Stimulated activated CD8-positive, alpha-beta memory T cell treated with anti-CD3 and anti-CD28 coated beads, Interleukin-12 subunit alpha, Interleukin-12 subunit beta, amount 100 ng/mL, for 24 hours (primary cell): ENCODE measurements around the gene TULP1.
"Not testable (repeated sequence)": the region's sequence is repeated elsewhere in the genome, so short reads cannot be mapped to it uniquely, and the experiment has no call there.

Source experiments
- DNase-seq: peaks from one replicate; pipeline ENCODE4 v3.0.0-alpha.2; 2020; ENCODE audit errors: extremely low read depth

TULP1 gene

DNA sequence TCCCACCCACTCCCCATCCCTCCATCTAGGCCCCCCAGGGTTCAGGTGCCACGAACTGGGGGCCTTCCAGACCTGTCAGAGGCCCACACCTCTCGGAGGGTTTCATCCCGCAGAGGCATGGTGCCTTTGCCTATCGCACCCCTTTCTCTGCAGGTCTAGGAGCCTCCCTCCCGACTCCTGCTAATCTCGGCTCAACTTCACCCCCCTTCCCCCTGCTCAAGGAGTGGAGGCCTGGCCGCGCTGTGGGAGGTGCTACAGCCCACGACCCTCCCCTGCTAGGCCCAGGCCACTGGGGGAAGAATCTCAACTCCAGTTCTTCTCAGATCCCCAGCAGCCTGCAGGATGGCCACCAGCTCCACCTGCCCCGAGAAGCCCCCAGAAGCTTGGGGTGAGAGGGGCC lies at the start of gene TULP1:
TULP1 (minus strand) TSS at position 157 of the 400 bp plus-strand sequence; CDS start at position 119, 38 bp downstream.
- DNase-seq, result no peak

DNA sequence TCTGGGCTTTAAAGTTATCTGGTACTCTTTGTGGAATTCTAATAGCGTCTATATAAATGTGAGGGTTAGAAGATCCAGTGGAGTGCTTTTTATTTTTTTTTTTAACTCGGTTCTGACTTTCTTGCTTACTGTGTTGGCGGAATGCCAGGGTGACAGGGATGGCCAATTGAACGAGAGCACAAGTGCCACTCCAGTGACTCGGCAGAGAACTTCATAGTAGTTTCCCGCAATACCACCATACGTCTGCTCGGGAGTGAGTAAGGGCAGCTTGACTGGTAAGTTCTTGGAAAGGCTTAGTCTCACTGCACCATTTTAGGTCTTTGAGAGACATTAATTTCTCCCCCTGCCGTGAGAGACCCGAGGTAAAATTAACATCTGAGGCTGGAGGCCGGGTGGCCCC lies 49.4 kb upstream of the TULP1 start:
- no peak for DNase-seq

- DNase-seq, result no peak
Measured at GRCh38 chr6:35561113-35561512, 48.4 kb upstream of the TULP1 start.

DNA sequence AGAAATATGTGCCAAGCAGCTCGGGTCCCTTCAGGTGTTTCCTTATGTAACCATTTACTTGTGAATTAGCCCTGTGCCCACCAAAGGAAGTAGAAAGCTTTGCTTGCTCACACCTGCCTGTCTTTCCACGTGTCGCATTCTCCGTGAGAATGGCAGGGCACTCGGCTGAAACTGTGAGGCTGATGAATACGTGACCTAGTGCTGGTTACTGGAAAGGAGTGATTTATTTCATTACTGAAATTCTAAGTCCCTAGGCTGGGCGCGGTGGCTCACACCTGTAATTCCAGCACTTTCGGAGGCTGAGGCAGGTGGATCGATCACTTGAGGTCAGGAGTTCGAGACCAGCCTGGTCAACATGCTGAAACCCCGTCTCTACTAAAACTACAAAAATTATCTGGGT lies 45.9 kb upstream of the TULP1 start:
- no peak for DNase-seq

- no peak for DNase-seq
Measured at GRCh38 chr6:35557239-35557638, 44.5 kb upstream of the TULP1 start.

GRCh38 chr6:35554811-35555210 lies 42.1 kb upstream of the TULP1 start:
- no peak for DNase-seq

- DNase-seq, result no peak
Measured at GRCh38 chr6:35553315-35553714, 40.6 kb upstream of the TULP1 start.

GRCh38 chr6:35552285-35552917 lies 39.7 kb upstream of the TULP1 start:
- peak; percentile 9 for DNase-seq

DNA sequence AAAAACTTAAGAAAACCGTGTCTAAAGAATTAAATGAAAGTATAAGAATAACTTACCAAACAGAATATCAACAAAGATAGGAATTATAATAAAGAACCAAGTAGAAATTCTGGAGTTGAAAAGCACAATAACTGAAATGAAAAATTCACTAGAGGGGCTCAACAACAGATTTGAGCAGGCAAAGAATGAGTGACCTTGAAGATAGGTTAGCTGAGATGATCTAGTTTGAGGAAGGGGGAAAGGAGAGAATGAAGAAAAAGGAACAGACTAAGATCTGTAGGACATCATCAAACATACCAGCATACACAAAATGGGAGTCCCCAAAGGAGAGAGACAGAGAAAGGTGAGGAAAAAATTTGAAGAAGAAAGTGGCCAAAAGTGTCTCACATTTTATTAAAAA lies 37.7 kb upstream of the TULP1 start:
- no peak for DNase-seq

- DNase-seq, result no peak
Measured at GRCh38 chr6:35547676-35548075, 35.0 kb upstream of the TULP1 start.

GRCh38 chr6:35544769-35545361 lies 32.2 kb upstream of the TULP1 start:
- no peak for DNase-seq

DNA sequence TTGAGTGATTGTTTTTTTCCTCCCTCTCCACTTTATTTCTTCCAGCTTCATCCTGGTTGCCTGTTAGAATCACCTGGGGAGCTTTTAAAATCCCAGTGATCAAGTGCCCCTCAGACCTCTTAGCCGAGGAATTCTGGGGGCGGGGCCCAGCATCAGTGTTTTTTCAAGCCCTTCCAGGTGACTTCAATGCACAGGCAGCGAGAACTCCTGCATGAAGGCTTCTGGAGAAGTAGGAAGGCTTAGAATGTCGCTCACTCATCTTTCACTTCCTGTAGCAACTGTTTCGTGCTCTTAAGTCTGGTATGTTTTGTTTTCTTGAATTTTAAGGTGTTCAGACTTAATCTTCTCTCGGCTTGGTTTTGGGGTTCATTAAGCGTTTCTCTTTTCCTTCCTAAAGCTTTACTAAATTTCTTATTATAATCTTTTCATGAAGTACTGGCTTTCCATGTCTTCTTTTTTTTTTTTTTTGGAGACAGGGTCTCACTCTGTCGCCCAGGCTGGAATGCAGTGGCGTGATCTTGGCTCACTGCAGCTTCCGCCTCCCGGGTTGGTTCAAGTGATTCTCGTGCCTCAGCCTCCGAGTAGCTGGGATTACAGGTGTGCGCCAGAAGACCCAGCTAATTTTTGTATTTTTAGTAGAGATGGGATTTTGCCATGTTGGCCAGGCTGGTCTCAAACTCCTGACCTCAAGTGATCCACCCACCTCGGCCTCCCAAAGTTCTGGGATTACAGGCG lies 30.9 kb upstream of the TULP1 start:
- DNase-seq, result no peak

DNA sequence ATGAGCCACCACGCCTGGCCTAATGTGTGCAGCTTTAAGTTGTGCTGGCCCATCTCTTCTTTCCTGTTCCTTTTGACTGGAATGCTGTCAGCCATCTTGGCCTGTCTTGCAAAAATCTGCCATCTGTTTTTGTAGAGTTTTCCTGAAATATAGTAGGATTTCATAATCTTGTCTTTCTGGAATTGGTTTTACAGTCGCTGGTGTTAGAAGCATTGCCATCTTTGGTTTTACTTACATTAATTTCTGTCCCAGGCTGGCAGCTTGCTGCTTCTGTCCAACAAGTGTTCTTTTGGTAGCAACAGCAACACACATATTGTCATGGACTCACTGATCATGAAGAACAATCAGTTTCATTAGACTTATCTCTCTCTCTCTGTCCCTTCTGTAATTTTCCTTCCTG lies 29.1 kb upstream of the TULP1 start:
- no peak for DNase-seq

- no peak for DNase-seq
Measured at GRCh38 chr6:35539223-35539622, 26.5 kb upstream of the TULP1 start.

DNA sequence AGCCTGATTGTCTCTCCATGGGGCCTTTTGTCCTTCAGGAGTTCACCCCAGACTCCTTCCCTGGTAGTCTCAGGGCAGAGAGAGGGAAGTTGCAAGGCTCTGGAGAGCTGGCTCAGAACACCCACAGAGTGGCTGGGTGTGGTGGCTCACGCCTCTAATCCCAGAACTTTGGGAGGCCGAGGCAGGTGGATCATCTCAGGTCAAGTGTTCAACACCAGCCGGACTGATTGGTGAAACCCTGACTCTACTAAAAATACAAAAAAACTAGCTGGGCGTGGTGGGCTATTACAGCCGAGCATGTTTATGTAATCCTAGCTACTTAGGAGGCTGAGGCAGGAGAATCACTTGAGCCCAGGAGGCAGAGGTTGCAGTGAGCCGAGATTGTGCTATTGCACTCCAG lies 23.2 kb upstream of the TULP1 start:
- DNase-seq, result not testable (repeated sequence)

DNA sequence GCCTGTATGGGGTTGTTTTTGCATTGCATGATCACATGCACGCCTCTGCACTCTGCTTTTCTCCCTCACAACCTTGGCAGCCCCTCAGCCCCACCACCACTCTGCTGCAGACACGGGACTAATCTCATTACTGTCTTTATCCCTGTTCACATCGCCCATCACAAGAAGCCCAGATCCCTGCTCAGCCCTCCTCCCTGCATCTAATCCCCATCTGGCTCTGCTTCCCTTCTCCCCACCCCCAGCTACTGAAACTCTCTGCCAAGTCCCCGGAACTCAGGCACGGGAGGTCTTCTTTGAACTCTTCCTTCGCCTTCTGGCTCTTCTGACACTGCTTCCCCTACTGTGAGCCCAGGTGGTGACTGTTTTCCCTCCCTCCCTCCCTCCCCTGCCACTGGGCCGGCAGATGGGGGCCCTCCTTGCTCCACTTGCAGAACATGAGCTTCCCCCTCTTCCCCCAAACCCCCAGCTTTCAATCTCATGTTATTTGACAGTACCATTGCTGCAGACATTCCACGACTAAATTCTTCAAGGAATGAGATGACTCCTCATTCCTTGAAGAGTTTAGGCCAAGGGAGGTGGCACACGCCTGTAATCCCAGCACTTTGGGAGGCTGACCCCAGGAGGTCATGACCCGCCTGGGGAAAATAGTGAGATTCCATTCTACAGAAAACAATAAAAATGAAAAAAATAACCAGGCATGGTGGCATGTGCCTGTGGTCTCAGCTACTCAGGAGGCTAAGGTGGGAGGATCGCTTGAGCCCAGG lies 21.9 kb upstream of the TULP1 start:
- DNase-seq, result no peak

DNA sequence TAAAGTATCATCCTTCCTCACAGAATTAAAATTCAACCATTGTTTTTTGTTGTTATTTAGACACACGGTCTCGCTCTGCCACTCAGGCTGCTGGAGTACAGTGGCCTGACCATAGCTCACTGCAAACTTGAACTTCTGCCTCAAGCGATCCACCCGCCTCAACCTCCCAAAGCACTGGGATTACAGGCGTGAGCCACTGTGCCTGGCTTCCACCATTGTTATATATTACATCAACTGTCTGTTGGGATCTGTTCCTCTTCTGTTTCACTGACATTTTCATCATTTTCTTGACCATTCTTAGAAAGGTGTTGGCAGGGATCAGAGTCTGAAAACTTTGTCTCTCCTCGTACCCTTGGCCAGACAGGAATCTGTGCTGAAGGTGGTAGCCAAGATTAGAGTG lies 21.3 kb upstream of the TULP1 start:
- DNase-seq, result no peak

- no peak for DNase-seq
Measured at GRCh38 chr6:35532126-35532525, 19.4 kb upstream of the TULP1 start.

GRCh38 chr6:35524380-35525020 lies 11.8 kb upstream of the TULP1 start:
- no peak for DNase-seq

GRCh38 chr6:35522660-35523658 lies 10.3 kb upstream of the TULP1 start:
- DNase-seq, result peak; percentile 46

- DNase-seq, result no peak
Measured at GRCh38 chr6:35522151-35522550, 9.5 kb upstream of the TULP1 start.
